Choroid plexus epithelial cell (primary cell): ENCODE results near the gene CNTNAP1.

ENCODE experiments used
- DNase-seq: peaks from one replicate; pipeline ENCODE4 v3.0.0-alpha.2; 2010; ENCODE audit warnings: low read depth
- H3K4me3 ChIP-seq: 2 replicates; pipeline ENCODE4 v1.5.1; 2011; ENCODE audit warnings: low read depth, mild to moderate bottlenecking, control low read depth, low read length, moderate library complexity
- CTCF ChIP-seq: conservative IDR thresholded peaks from 2 replicates; pipeline ENCODE4 v1.5.1; 2011; ENCODE audit warnings: low read depth, mild to moderate bottlenecking, control low read depth, inconsistent platforms, low read length, moderate library complexity

The CNTNAP1 gene

GRCh38 chr17:42687707-42688320 is 5.5 kb downstream of the CNTNAP1 start:
- no peak for TF ChIP-seq CTCF
- no peak overlapping the region for H3K4me3 ChIP-seq
- no peak for DNase-seq

- no peak for DNase-seq
- no peak for TF ChIP-seq CTCF
- H3K4me3 ChIP-seq, result no peak overlapping the region
Observed at GRCh38 chr17:42690596-42690995, 8.3 kb downstream of the CNTNAP1 start.

- DNase-seq, result no peak
- H3K4me3 ChIP-seq, result no peak overlapping the region
- TF ChIP-seq CTCF, result no peak
Observed at GRCh38 chr17:42691021-42691545, 8.8 kb downstream of the CNTNAP1 start.

- no peak for DNase-seq
- no peak for TF ChIP-seq CTCF
- no peak overlapping the region for H3K4me3 ChIP-seq
Observed at GRCh38 chr17:42692489-42692888, 10.2 kb downstream of the CNTNAP1 start.

- no peak overlapping the region for H3K4me3 ChIP-seq
- TF ChIP-seq CTCF, result no peak
- no peak for DNase-seq
Observed at GRCh38 chr17:42694524-42694923, 12.2 kb downstream of the CNTNAP1 start.

- TF ChIP-seq CTCF, result no peak
- H3K4me3 ChIP-seq, result no peak overlapping the region
- DNase-seq, result no peak
Observed at GRCh38 chr17:42695500-42695899, 13.2 kb downstream of the CNTNAP1 start.
